ENCODE results near the gene HK1.

HK1 gene

GRCh38 chr10:69259547-69260243, 18.6 kb upstream of the HK1 start:
- H2AK5ac ChIP-seq (ENCODE audit: low read length) = no peak overlapping the region
- no peak overlapping the region for H2BK120ac ChIP-seq (ENCODE audit: low read depth, low read length)
- H3K4me1 ChIP-seq (ENCODE audit: control insufficient read depth, low read depth, low read length) = no peaks in the 10 kb centered on the region
- no peaks in the 10 kb centered on the region for H3K27me3 ChIP-seq (ENCODE audit: insufficient read depth, low read length, poor library complexity)
- H3K23ac ChIP-seq (ENCODE audit: low read length) = no peak overlapping the region
- H2BK5ac ChIP-seq (ENCODE audit: low read length) = no peak overlapping the region
- no peak overlapping the region for H3K4ac ChIP-seq (ENCODE audit: low read depth, low read length)
- no peaks in the 10 kb centered on the region for H3K36me3 ChIP-seq (ENCODE audit: control insufficient read depth, insufficient read depth, low read length)
- H4K5ac ChIP-seq (ENCODE audit: low read length) = no peak overlapping the region
- no peak overlapping the region for H3K4me3 ChIP-seq (ENCODE audit: low read length)
- H3K79me2 ChIP-seq (ENCODE audit: control insufficient read depth, insufficient read depth, low read length) = no peaks in the 10 kb centered on the region
- H3K9ac ChIP-seq (ENCODE audit: low read length) = no peak overlapping the region
- no peak overlapping the region for H4K8ac ChIP-seq (ENCODE audit: low read depth, low read length)
- no peak overlapping the region for H3K18ac ChIP-seq (ENCODE audit: low read length)
- no CpG with 5 or more reads among the region's 3 CpGs for WGBS (ENCODE audit: extremely low coverage, insufficient coverage, low lambda C conversion rate)
- DNase-seq = no peak
- H3K56ac ChIP-seq (ENCODE audit: low read length) = no peak overlapping the region
- H3K27ac ChIP-seq (ENCODE audit: low read depth, low read length) = no peak overlapping the region
- no peaks in the 10 kb centered on the region for H3K79me1 ChIP-seq (ENCODE audit: low read length)
- H2BK15ac ChIP-seq (replicated peaks; ENCODE audit: low read depth) = no peak overlapping the region
- H3K4me2 ChIP-seq (ENCODE audit: low read length) = no peak overlapping the region

GRCh38 chr10:69261184-69261583, 17.1 kb upstream of the HK1 start:
- Histone ChIP-seq H2AK5ac (ENCODE audit: low read length) (no peak overlapping the region), H3K18ac (ENCODE audit: low read length) (no peak overlapping the region), H3K4ac (ENCODE audit: low read depth, low read length) (no peak overlapping the region), H3K4me2 (ENCODE audit: low read length) (no peak overlapping the region), H2BK5ac (ENCODE audit: low read length) (no peak overlapping the region), H4K8ac (ENCODE audit: low read depth, low read length) (no peak overlapping the region), H3K4me1 (ENCODE audit: control insufficient read depth, low read depth, low read length) (no peaks in the 10 kb centered on the region), H3K9ac (ENCODE audit: low read length) (no peak overlapping the region), H3K36me3 (ENCODE audit: control insufficient read depth, insufficient read depth, low read length) (no peaks in the 10 kb centered on the region), H3K27me3 (ENCODE audit: insufficient read depth, low read length, poor library complexity) (no peaks in the 10 kb centered on the region), H3K79me1 (ENCODE audit: low read length) (no peaks in the 10 kb centered on the region), H2BK120ac (ENCODE audit: low read depth, low read length) (no peak overlapping the region), H3K79me2 (ENCODE audit: control insufficient read depth, insufficient read depth, low read length) (no peaks in the 10 kb centered on the region), H3K4me3 (ENCODE audit: low read length) (no peak overlapping the region), H3K23ac (ENCODE audit: low read length) (peak overlapping the region; percentile 48), H3K56ac (ENCODE audit: low read length) (no peak overlapping the region), H3K27ac (ENCODE audit: low read depth, low read length) (no peak overlapping the region), H2BK15ac (replicated peaks; ENCODE audit: low read depth) (no peak overlapping the region), H4K5ac (ENCODE audit: low read length) (no peak overlapping the region)
- no CpG with 5 or more reads among the region's 8 CpGs for WGBS (ENCODE audit: extremely low coverage, insufficient coverage, low lambda C conversion rate)
- DNase-seq = no peak

GRCh38 chr10:69262292-69262751, 16.0 kb upstream of the HK1 start:
- H3K4me3 ChIP-seq (ENCODE audit: low read length) = no peak overlapping the region
- H2AK5ac ChIP-seq (ENCODE audit: low read length) = no peak overlapping the region
- no peak overlapping the region for H4K5ac ChIP-seq (ENCODE audit: low read length)
- H3K23ac ChIP-seq (ENCODE audit: low read length) = no peak overlapping the region
- no peak overlapping the region for H3K56ac ChIP-seq (ENCODE audit: low read length)
- no peak overlapping the region for H2BK120ac ChIP-seq (ENCODE audit: low read depth, low read length)
- no peak overlapping the region for H2BK5ac ChIP-seq (ENCODE audit: low read length)
- H3K18ac ChIP-seq (ENCODE audit: low read length) = no peak overlapping the region
- H4K8ac ChIP-seq (ENCODE audit: low read depth, low read length) = no peak overlapping the region
- H2BK15ac ChIP-seq (replicated peaks; ENCODE audit: low read depth) = no peak overlapping the region
- H3K79me1 ChIP-seq (ENCODE audit: low read length) = no peaks in the 10 kb centered on the region
- no peaks in the 10 kb centered on the region for H3K79me2 ChIP-seq (ENCODE audit: control insufficient read depth, insufficient read depth, low read length)
- H3K4me1 ChIP-seq (ENCODE audit: control insufficient read depth, low read depth, low read length) = no peaks in the 10 kb centered on the region
- DNase-seq = no peak
- no peak overlapping the region for H3K27ac ChIP-seq (ENCODE audit: low read depth, low read length)
- H3K9ac ChIP-seq (ENCODE audit: low read length) = no peak overlapping the region
- no peak overlapping the region for H3K4me2 ChIP-seq (ENCODE audit: low read length)
- no peaks in the 10 kb centered on the region for H3K27me3 ChIP-seq (ENCODE audit: insufficient read depth, low read length, poor library complexity)
- H3K4ac ChIP-seq (ENCODE audit: low read depth, low read length) = no peak overlapping the region
- WGBS (ENCODE audit: extremely low coverage, insufficient coverage, low lambda C conversion rate) = no CpG with 5 or more reads among the region's 3 CpGs
- no peaks in the 10 kb centered on the region for H3K36me3 ChIP-seq (ENCODE audit: control insufficient read depth, insufficient read depth, low read length)

- Histone ChIP-seq H3K27me3 (ENCODE audit: insufficient read depth, low read length, poor library complexity) (no peaks in the 10 kb centered on the region), H4K5ac (ENCODE audit: low read length) (no peak overlapping the region), H2BK5ac (ENCODE audit: low read length) (no peak overlapping the region), H3K23ac (ENCODE audit: low read length) (no peak overlapping the region), H2BK15ac (replicated peaks; ENCODE audit: low read depth) (no peak overlapping the region), H3K36me3 (ENCODE audit: control insufficient read depth, insufficient read depth, low read length) (no peaks in the 10 kb centered on the region), H2BK120ac (ENCODE audit: low read depth, low read length) (no peak overlapping the region), H3K27ac (ENCODE audit: low read depth, low read length) (no peak overlapping the region), H3K9ac (ENCODE audit: low read length) (no peak overlapping the region), H3K18ac (ENCODE audit: low read length) (no peak overlapping the region), H3K79me1 (ENCODE audit: low read length) (no peaks in the 10 kb centered on the region), H3K56ac (ENCODE audit: low read length) (no peak overlapping the region), H3K79me2 (ENCODE audit: control insufficient read depth, insufficient read depth, low read length) (no peaks in the 10 kb centered on the region), H3K4me2 (ENCODE audit: low read length) (no peak overlapping the region), H2AK5ac (ENCODE audit: low read length) (no peak overlapping the region), H4K8ac (ENCODE audit: low read depth, low read length) (no peak overlapping the region), H3K4ac (ENCODE audit: low read depth, low read length) (no peak overlapping the region), H3K4me3 (ENCODE audit: low read length) (no peak overlapping the region), H3K4me1 (ENCODE audit: control insufficient read depth, low read depth, low read length) (no peaks in the 10 kb centered on the region)
- no peak for DNase-seq
- WGBS (ENCODE audit: extremely low coverage, insufficient coverage, low lambda C conversion rate) = no CpG with 5 or more reads among the region's 17 CpGs
These were observed 12.8 kb upstream of the HK1 start for GRCh38 chr10:69265521-69265920.

GRCh38 chr10:69268761-69269416, 9.4 kb upstream of the HK1 start:
- Histone ChIP-seq H2BK15ac (replicated peaks; ENCODE audit: low read depth) (no peak overlapping the region), H3K9ac (ENCODE audit: low read length) (no peak overlapping the region), H3K18ac (ENCODE audit: low read length) (no peak overlapping the region), H3K79me1 (ENCODE audit: low read length) (no peaks in the 10 kb centered on the region), H2BK120ac (ENCODE audit: low read depth, low read length) (no peak overlapping the region), H3K27me3 (ENCODE audit: insufficient read depth, low read length, poor library complexity) (no peaks in the 10 kb centered on the region), H3K4ac (ENCODE audit: low read depth, low read length) (no peak overlapping the region), H3K4me2 (ENCODE audit: low read length) (no peak overlapping the region), H4K8ac (ENCODE audit: low read depth, low read length) (no peak overlapping the region), H3K4me3 (ENCODE audit: low read length) (no peak overlapping the region), H3K79me2 (ENCODE audit: control insufficient read depth, insufficient read depth, low read length) (no peaks in the 10 kb centered on the region), H3K27ac (ENCODE audit: low read depth, low read length) (no peak overlapping the region), H4K5ac (ENCODE audit: low read length) (no peak overlapping the region), H3K23ac (ENCODE audit: low read length) (no peak overlapping the region), H2BK5ac (ENCODE audit: low read length) (no peak overlapping the region), H2AK5ac (ENCODE audit: low read length) (no peak overlapping the region), H3K4me1 (ENCODE audit: control insufficient read depth, low read depth, low read length) (no peaks in the 10 kb centered on the region), H3K36me3 (ENCODE audit: control insufficient read depth, insufficient read depth, low read length) (no peaks in the 10 kb centered on the region), H3K56ac (ENCODE audit: low read length) (no peak overlapping the region)
- no CpG with 5 or more reads among the region's 14 CpGs for WGBS (ENCODE audit: extremely low coverage, insufficient coverage, low lambda C conversion rate)
- no peak for DNase-seq

Measured in mesendoderm (in vitro differentiated cells).